ENCODE measurements around the gene DNAAF5.

- TF ChIP-seq MAZ (IDR thresholded peaks at IDR 0.05; ENCODE audit: borderline replicate concordance, low read depth, low read length), result no peak
- TF ChIP-seq RCOR1 (IDR thresholded peaks at IDR 0.05; ENCODE audit: insufficient replicate concordance, low read length), result no peak
- no peak for TF ChIP-seq CTCF (conservative IDR thresholded peaks at IDR 0.05; ENCODE audit: low read depth, low read length)
- TF ChIP-seq POLR2A (IDR thresholded peaks at IDR 0.05; ENCODE audit: low read depth, low read length), result no peak
- TF ChIP-seq RAD21 (IDR thresholded peaks at IDR 0.05; ENCODE audit: low read length), result no peak
- no peak for TF ChIP-seq MXI1 (IDR thresholded peaks at IDR 0.05; ENCODE audit: borderline replicate concordance, low read depth, low read length)
- no peak for TF ChIP-seq ELK1 (IDR thresholded peaks at IDR 0.05; ENCODE audit: borderline replicate concordance, low read depth, low read length)
Measured at GRCh38 chr7:741191-741671, 14.7 kb downstream of the DNAAF5 start.
